ENCODE measurements around the gene PRPSAP2. TPM values are rescaled to one million over a fixed set of nuclear protein-coding genes. Genes with fewer than 3 reads are reported as not detected.

PRPSAP2 gene
- total and polyA plus RNA-seq, 2 of the 8 experiments (the other 6 are each of a cell fraction or from before 2014, with no cell fraction given): 28.7 to 50.5 TPM

GRCh38 chr17:18950944-18951905 lies 93.3 kb downstream of the PRPSAP2 start:
- Histone ChIP-seq H3K4me1 (replicated peaks in 1 of 4; ENCODE audit: control insufficient read depth in 3 of 4, insufficient read depth in 4 of 4, low read length in 3 of 4) (no peaks in the 10 kb centered on the region; a peak in 1 of 7 replicates), H3K4ac (replicated peaks; ENCODE audit: insufficient read length, low read depth, low read length) (no peak overlapping the region), H2AK5ac (ENCODE audit: low read depth, low read length) (0 out of 2 replicates have a peak overlapping the region, but pooled peaks have one; percentile 16), H2BK5ac (ENCODE audit: low read depth, low read length) (no peak overlapping the region; the same call in 1 of the 2 replicates), H3K27ac (ENCODE audit: low read depth, low read length) (no peak overlapping the region), H2BK12ac (ENCODE audit: low read depth, low read length) (peak overlapping the region; percentile 63; the same call in 1 of the 2 replicates), H3K56ac (replicated peaks; ENCODE audit: insufficient read length, low read depth, low read length) (no peak overlapping the region), H3K79me2 (ENCODE audit: control insufficient read depth in 1 of 2, insufficient read depth in 2 of 2, low read length in 2 of 2) (no peaks in the 10 kb centered on the region), H3K23me2 (ENCODE audit: low read depth, low read length) (no peaks in the 10 kb centered on the region), H3K9me3 (ENCODE audit: insufficient read depth in 2 of 2, low read depth in 1 of 2, low read length in 1 of 2) (no peaks in the 10 kb centered on the region), H2BK15ac (ENCODE audit: low read length) (no peak overlapping the region), H3K23ac (ENCODE audit: insufficient read length) (no peak overlapping the region), H3K4me3 (ENCODE audit: extremely low read depth in 1 of 4, insufficient read depth in 2 of 4, low read depth in 3 of 4, low read length in 4 of 4) (no peak overlapping the region), H3K4me2 (ENCODE audit: insufficient read depth in 1 of 2, low read depth in 2 of 2, low read length in 2 of 2) (no peak overlapping the region), H3K18ac (ENCODE audit: extremely low read depth, low read length) (no peak overlapping the region), H4K91ac (replicated peaks; ENCODE audit: insufficient read length, low read length) (peak overlapping the region; percentile 35), H3K27me3 (replicated peaks in 1 of 4; ENCODE audit: control insufficient read depth in 3 of 4, extremely low read depth in 1 of 4, insufficient read depth in 3 of 4, low read length in 3 of 4) (no peaks in the 10 kb centered on the region), H3K36me3 (ENCODE audit: control insufficient read depth in 2 of 4, insufficient read depth in 4 of 4, low read length in 3 of 4) (no peaks in the 10 kb centered on the region), H4K20me1 (replicated peaks in 1 of 2; ENCODE audit: control insufficient read depth in 1 of 2, insufficient read depth in 2 of 2, low read length in 2 of 2) (no peaks in the 10 kb centered on the region), H4K5ac (ENCODE audit: insufficient read length, low read depth, low read length) (no peak overlapping the region), H3K79me1 (ENCODE audit: low read depth, low read length) (no peaks in the 10 kb centered on the region), H3K9ac (replicated peaks in 1 of 4; ENCODE audit: extremely low read depth in 1 of 4, low read depth in 3 of 4, low read length in 3 of 4) (no peak overlapping the region), H2BK120ac (replicated peaks; ENCODE audit: low read depth, low read length) (no peak overlapping the region), H2AFZ (ENCODE audit: low read length) (peak overlapping the region; percentile 73; the same call in 1 of the 2 replicates), H3K14ac (ENCODE audit: insufficient read length) (no peak overlapping the region), H4K8ac (ENCODE audit: extremely low read depth, insufficient read depth, low read length) (no peak overlapping the region; the same call in 1 of the 2 replicates), H2BK20ac (ENCODE audit: low read length) (peak overlapping the region; percentile 43; the same call in 1 of the 2 replicates)
- TF ChIP-seq POU5F1 (IDR thresholded peaks at IDR 0.05; ENCODE audit: low read depth, low read length) (no peak), MAX (IDR thresholded peaks at IDR 0.05) (no peak), POLR2AphosphoS5 (IDR thresholded peaks at IDR 0.05; ENCODE audit: low read depth, low read length) (no peak), ASH2L (IDR thresholded peaks at IDR 0.05; ENCODE audit: low read length) (no peak), BCL11A (IDR thresholded peaks at IDR 0.05; ENCODE audit: low read depth in 2 of 2, low read length in 2 of 2) (no peak), KDM4A (IDR thresholded peaks at IDR 0.05; ENCODE audit: low read depth, low read length, severe bottlenecking) (no peak), SP4 (IDR thresholded peaks at IDR 0.05; ENCODE audit: low read length) (no peak), CBX5 (IDR thresholded peaks at IDR 0.05; ENCODE audit: low read depth, low read length) (no peak)
- TF ChIP-seq, protein P1, sequence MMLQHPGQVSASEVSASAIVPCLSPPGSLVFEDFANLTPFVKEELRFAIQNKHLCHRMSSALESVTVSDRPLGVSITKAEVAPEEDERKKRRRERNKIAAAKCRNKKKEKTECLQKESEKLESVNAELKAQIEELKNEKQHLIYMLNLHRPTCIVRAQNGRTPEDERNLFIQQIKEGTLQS (IDR thresholded peaks at IDR 0.05; ENCODE audit: insufficient read depth, low read depth, low read length): no peak
- DNase-seq (ENCODE audit: low read depth in 1 of 2, low spot score in 2 of 2) (no peak), FAIRE-seq (no peak)
- ChIA-PET CTCF (ENCODE audit: partially characterized antibody) (interaction anchor here (0.6 to 1.6 kb wide), 6 partner anchors 10 to 67 kb away, joined by 3 to 11 read pairs (median 4); no protein-coding TSS in a partner anchor), POLR2A (ENCODE audit: partially characterized antibody) (interaction anchor here (0.7 kb wide), 1 partner anchor 13 kb away, joined by 4 read pairs; no protein-coding TSS in a partner anchor)
- 87% methylated on average over 34 of the region's 34 CpGs; no CpG with 5 or more reads in 1 of the 2 experiments for WGBS, 2 experiments (ENCODE audit: extremely low coverage in 1 of 2, insufficient coverage in 1 of 2, insufficient read length in 1 of 2, insufficient replicate concordance in 2 of 2, low coverage in 1 of 2, low lambda C conversion rate in 2 of 2, missing lambda C conversion rate in 1 of 2)

Measured in H1 (cell line).